ENCODE measurements around the gene CXCR4. TPM values are rescaled to one million over a fixed set of nuclear protein-coding genes. Genes with fewer than 3 reads are reported as not detected.

Gene CXCR4
- total RNA-seq, 4 donors from 2014 or later = 3.9 to 10.0 (median 8.3) TPM

DNA sequence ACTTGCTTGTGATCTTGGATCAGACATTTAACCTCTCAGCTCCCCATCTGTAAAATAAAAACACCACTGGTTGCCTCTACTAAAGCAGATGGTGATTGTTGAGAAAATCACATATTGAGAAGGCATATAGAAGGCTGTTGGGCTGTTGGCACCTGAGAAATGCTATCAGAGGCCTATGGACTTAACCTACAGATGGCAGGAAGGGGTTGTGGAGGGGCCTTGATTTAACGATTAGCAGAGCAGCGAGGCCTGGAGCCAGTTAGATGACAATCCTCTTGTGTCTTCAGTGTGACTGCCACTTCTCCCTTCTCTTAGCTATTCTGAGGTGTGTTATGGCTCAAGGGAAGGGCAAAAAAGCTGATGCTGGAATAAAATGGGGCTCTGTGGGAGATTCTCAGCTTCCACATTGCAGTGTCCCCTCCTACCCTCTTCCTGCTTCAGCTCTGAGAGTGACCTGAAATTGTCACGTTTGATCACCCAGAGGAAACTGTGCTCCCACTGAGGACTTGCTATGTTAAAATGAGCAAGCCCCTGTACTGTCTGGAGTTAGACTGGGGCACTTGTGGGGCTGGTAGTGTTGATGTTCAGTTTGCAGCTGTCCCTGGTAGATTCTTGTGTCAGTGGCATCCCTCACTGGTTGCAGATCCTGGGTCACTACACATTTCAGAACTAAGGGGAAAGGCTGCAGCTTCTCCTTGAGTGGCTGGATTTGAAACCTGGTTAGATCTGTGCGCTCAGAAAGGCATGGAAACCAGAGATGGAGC lies 31.5 kb downstream of the CXCR4 start:
- WGBS, 2 donors = 56 to 73% methylated on average over 4 of the region's 4 CpGs
- intact Hi-C loops (cut with DNase I; ENCODE audit: low total_unique reads) = no loop called here
- DNase-seq (ENCODE audit: low spot score in 2 of 2) = no peak
- no peak for TF ChIP-seq POLR2A (IDR thresholded peaks at IDR 0.05)
- TF ChIP-seq, protein P1, sequence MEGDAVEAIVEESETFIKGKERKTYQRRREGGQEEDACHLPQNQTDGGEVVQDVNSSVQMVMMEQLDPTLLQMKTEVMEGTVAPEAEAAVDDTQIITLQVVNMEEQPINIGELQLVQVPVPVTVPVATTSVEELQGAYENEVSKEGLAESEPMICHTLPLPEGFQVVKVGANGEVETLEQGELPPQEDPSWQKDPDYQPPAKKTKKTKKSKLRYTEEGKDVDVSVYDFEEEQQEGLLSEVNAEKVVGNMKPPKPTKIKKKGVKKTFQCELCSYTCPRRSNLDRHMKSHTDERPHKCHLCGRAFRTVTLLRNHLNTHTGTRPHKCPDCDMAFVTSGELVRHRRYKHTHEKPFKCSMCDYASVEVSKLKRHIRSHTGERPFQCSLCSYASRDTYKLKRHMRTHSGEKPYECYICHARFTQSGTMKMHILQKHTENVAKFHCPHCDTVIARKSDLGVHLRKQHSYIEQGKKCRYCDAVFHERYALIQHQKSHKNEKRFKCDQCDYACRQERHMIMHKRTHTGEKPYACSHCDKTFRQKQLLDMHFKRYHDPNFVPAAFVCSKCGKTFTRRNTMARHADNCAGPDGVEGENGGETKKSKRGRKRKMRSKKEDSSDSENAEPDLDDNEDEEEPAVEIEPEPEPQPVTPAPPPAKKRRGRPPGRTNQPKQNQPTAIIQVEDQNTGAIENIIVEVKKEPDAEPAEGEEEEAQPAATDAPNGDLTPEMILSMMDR (IDR thresholded peaks at IDR 0.05) = no peak
- no peak overlapping the region for H3K4me3 ChIP-seq (ENCODE audit: low read depth, poor library complexity, severe bottlenecking)

DNA sequence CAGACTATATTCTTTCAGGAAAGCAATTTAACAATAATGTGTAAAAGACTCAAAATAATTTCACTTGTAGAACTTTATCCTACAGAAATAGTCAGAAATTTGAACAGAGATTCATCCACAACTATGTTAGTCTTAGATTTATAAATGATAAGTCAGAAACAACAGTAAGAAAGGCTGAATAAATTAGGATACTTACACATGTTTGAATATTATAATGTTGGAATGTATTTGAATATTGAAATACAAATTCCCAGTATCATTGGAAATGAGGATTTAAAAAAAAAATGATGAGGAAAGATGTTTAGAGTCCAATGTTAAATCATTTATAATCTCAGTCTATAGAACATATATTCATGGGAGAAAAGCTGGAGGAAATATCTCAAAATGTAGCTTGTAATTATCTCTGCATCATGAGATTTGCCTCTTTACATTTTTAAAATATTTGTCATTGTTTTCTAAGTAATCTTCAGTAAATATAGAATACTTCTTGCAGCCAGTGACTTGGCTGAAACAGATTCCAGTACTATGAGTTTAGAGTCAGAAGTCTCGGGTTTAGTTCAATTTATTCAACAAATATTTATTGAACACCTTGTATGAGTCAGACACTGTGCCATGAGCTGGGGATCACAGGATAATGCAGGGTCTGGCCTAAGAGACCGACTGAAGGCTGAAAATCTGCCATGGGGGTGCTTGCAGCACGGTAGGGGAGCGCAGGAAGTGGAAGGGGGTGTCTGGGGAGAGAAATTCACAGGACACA lies 32.3 kb downstream of the CXCR4 start:
- no peak overlapping the region for H3K4me3 ChIP-seq (ENCODE audit: low read depth, poor library complexity, severe bottlenecking)
- no peak for DNase-seq (ENCODE audit: low spot score in 2 of 2)
- 84 to 93% methylated on average over 4 of the region's 4 CpGs for WGBS, 2 donors
- intact Hi-C loops (cut with DNase I; ENCODE audit: low total_unique reads) = no loop called here
- TF ChIP-seq, protein P1 (IDR thresholded peaks at IDR 0.05) = no peak
- TF ChIP-seq POLR2A (IDR thresholded peaks at IDR 0.05) = no peak

DNA sequence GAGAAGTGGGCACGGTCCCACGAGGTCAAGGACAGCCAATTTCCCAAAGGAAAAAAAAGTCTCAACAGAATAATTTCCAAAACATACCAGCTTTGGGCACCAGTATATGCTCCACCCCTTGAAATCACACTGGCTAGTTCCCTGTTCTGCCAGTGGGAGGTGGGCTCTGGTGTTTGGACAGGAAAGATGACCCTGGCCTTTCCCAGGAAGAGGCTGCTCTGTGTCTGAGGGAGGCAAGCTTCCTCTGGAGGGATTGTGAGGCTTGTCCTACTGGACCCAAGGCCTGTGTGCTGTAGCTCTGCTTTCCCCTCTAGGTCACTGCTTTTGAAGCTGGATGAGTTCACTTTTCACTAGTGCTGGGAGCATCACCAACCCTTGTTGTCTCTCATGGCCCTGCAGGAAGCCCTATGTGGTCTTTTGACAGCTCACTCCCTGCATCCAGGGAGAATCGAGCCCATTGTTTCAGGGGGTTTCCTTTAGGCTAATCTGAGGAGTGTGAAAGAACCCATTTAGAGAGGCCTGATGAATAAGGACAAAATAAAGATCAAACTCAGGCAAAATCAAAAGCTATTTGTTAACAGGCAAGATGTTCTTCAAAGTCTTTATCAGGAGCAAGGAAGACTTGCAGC lies 36.3 kb downstream of the CXCR4 start:
- TF ChIP-seq, protein P1 (IDR thresholded peaks at IDR 0.05) = no peak
- TF ChIP-seq POLR2A (IDR thresholded peaks at IDR 0.05) = no peak
- H3K4me3 ChIP-seq (ENCODE audit: low read depth, poor library complexity, severe bottlenecking) = no peak overlapping the region
- DNase-seq (ENCODE audit: low spot score in 2 of 2) = no peak
- intact Hi-C loops (cut with DNase I; ENCODE audit: low total_unique reads) = no loop called here
- WGBS, 2 donors = 81 to 91% methylated on average over 3 of the region's 3 CpGs

DNA sequence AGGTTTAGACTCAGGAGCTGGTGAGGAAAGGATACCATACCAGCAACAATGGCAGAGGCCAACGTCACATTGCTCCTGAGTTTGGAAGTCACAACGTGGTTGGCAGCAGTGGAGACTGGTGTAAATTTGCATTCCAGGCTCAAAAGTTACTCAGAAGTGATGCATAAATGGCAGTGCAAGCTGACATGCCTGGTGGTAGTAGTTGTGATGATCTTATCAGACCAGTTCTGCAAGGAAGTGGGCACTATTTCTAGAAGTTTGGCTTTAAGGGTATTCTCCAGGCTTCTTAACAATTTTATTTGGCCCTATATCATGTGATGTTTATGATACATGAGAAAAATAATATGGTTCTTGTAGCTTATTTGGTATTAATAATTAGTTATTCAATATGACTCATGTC lies 37.8 kb downstream of the CXCR4 start:
- no peak for TF ChIP-seq POLR2A (IDR thresholded peaks at IDR 0.05)
- TF ChIP-seq, protein P1 (IDR thresholded peaks at IDR 0.05) = no peak
- no peak overlapping the region for H3K4me3 ChIP-seq (ENCODE audit: low read depth, poor library complexity, severe bottlenecking)
- no peak for DNase-seq (ENCODE audit: low spot score in 2 of 2)
- intact Hi-C loops (cut with DNase I; ENCODE audit: low total_unique reads) = no loop called here
- 72 to 85% methylated on average over 2 of the region's 2 CpGs for WGBS, 2 donors

DNA sequence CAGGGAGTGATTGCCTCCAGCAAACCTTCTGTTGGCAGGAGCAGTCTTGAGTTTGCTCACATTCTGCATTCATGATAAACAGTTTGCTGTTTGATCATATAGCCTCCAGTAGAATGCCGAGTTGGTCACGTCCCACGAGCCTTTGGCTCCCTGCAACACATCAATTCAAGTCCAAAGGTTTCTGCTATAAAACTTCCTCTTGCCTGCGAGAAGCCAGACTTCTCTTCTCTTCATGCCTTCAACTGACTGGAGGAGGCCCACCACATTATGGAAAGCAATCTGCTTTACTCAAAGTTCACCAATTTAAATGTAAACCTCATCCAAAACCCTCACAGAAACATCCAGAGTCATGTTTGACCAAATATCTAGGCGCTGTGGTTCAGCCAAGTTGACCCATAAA lies 40.8 kb downstream of the CXCR4 start:
- no peak overlapping the region for H3K4me3 ChIP-seq (ENCODE audit: low read depth, poor library complexity, severe bottlenecking)
- DNase-seq (ENCODE audit: low spot score in 2 of 2) = no peak
- WGBS, 2 donors = 56 to 80% methylated on average over 5 of the region's 5 CpGs
- intact Hi-C loops (cut with DNase I; ENCODE audit: low total_unique reads) = no loop called here
- TF ChIP-seq, protein P1 (IDR thresholded peaks at IDR 0.05) = no peak
- no peak for TF ChIP-seq POLR2A (IDR thresholded peaks at IDR 0.05)
